ENCODE data around the gene SYNCRIP. TPM values are rescaled to one million over a fixed set of nuclear protein-coding genes. Genes with fewer than 3 reads are reported as not detected.
"Not testable (repeated sequence)": the region's sequence is repeated elsewhere in the genome, so short reads cannot be mapped to it uniquely, and the experiment has no call there.

Gene SYNCRIP
- total RNA-seq, 6 experiments from 2014 or later, result 27.8 to 47.3 (median 39.4) TPM

DNA sequence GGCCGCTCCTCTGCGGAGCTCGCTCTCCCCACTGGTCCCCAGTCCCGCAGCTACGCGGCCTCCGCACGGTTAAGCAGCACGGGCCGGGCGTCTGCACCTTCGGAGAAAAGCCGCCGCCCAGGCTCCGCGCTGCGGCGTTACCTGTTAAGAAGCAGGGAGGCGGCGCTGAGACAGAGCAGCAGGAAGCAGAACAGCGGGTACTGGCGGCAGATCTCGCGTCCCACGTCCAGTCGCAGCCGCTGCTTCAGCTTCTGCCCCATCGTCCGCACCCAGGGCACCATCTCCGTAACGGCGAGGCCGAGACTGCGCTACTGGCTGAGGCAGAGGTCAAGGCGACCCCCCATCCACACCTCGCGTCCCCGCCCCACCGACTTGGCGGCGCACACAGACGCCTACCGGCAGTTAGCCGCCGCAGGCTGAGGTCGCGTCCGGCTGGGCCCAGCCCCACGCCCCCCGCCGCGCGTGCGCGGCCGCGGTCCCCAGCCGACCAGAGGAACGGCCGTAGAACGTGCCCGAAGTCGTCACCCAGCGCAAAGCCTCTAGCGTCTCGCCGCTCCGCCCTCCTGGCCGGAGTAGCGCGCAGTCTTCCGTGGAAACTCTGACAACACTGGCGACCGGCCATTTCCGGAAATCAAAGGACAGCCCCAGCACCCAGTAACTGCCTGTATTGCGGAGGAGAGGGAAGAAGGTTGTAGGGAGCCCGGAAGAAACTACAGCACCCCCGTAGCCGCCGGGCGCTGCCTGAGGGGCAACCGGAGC is 49.1 kb downstream of the SYNCRIP start, which contains the start of gene SNX14:
SNX14 (minus strand) TSS at position 421 of the 759 bp plus-strand sequence; CDS start at position 281, 140 bp downstream.
- Histone ChIP-seq H3K36me3 (no peaks in the 10 kb centered on the region), H3K4me3 (peak within 1 kb of the TSS; percentile 72 to 81 (median 77)), H3K4me1 (peaks cover 0 to 21% (median 7%) of the 10 kb centered on the region in 4 donors), H3K27me3 (no peaks in the 10 kb centered on the region), H3K9me3 (no peaks in the 10 kb centered on the region), H3K27ac (peak within 1 kb of the TSS; percentile 95 to 96 (median 96))
- intact Hi-C loops (cut with DNase I), result no loop called here
- peak; percentile 97 to 99 (median 98) for DNase-seq
- peak; percentile 95 for TF ChIP-seq POLR2A (IDR thresholded peaks at IDR 0.05)
- TF ChIP-seq CTCF (IDR thresholded peaks at IDR 0.05), result peak in 1 of 4 donors; percentile 11
- peak; percentile 92 to 97 (median 94) for ATAC-seq
- 0% methylated on average over 4 of the region's 82 CpGs for WGBS (ENCODE audit: insufficient coverage, low coverage, low lambda C conversion rate, missing lambda C conversion rate)

GRCh38 chr6:85592033-85592432 is 50.7 kb downstream of the SYNCRIP start:
- no peak for DNase-seq
- no peak overlapping the region for H3K4me3 ChIP-seq
- WGBS (ENCODE audit: insufficient coverage, low coverage, low lambda C conversion rate, missing lambda C conversion rate), result 61% methylated on average over 1 of the region's 1 CpG
- intact Hi-C loops (cut with DNase I), result no loop called here
- H3K36me3 ChIP-seq, result no peaks in the 10 kb centered on the region
- TF ChIP-seq POLR2A (IDR thresholded peaks at IDR 0.05), result no peak
- no peak overlapping the region for H3K27ac ChIP-seq
- H3K4me1 ChIP-seq, result peaks cover 0 to 21% (median 7%) of the 10 kb centered on the region in 4 donors
- no peak for ATAC-seq
- H3K9me3 ChIP-seq, result no peaks in the 10 kb centered on the region
- H3K27me3 ChIP-seq, result no peaks in the 10 kb centered on the region

- Histone ChIP-seq H3K9me3 (no peaks in the 10 kb centered on the region), H3K4me3 (no peak overlapping the region), H3K4me1 (peaks cover 0 to 21% (median 7%) of the 10 kb centered on the region in 4 donors), H3K27me3 (no peaks in the 10 kb centered on the region), H3K27ac (no peak overlapping the region), H3K36me3 (no peaks in the 10 kb centered on the region)
- TF ChIP-seq POLR2A (IDR thresholded peaks at IDR 0.05) (no peak), CTCF (IDR thresholded peaks at IDR 0.05) (no peak)
- no peak for DNase-seq
- no peak for ATAC-seq
- 100% methylated on average over 1 of the region's 1 CpG for WGBS (ENCODE audit: insufficient coverage, low coverage, low lambda C conversion rate, missing lambda C conversion rate)
- intact Hi-C loops (cut with DNase I), result no loop called here
Measured at GRCh38 chr6:85591207-85591606, 51.5 kb downstream of the SYNCRIP start.

- ATAC-seq, result peak in 1 of 4 donors; percentile 24
- 61% methylated on average over 2 of the region's 3 CpGs for WGBS (ENCODE audit: insufficient coverage, low coverage, low lambda C conversion rate, missing lambda C conversion rate)
Measured at GRCh38 chr6:85585741-85586140, 56.9 kb downstream of the SYNCRIP start.

GRCh38 chr6:85582832-85583231 is 59.9 kb downstream of the SYNCRIP start:
- intact Hi-C loops (cut with DNase I); H3K27ac ChIP-seq; DNase-seq; H3K27me3 ChIP-seq; H3K9me3 ChIP-seq; H3K36me3 ChIP-seq; ATAC-seq; H3K4me3 ChIP-seq: not testable (repeated sequence)
- 100% methylated on average over 4 of the region's 4 CpGs for WGBS (ENCODE audit: insufficient coverage, low coverage, low lambda C conversion rate, missing lambda C conversion rate)
- peaks cover 0 to 34% (median 6%) of the 10 kb centered on the region in 4 donors for H3K4me1 ChIP-seq

More at GRCh38 chr6:85585741-85586140, 56.9 kb downstream of the SYNCRIP start:
- Histone ChIP-seq H3K36me3 (no peaks in the 10 kb centered on the region), H3K9me3 (no peaks in the 10 kb centered on the region), H3K27ac (no peak overlapping the region), H3K4me1 (peaks cover 0 to 8% (median 3%) of the 10 kb centered on the region in 4 donors), H3K4me3 (no peak overlapping the region), H3K27me3 (no peaks in the 10 kb centered on the region)
- intact Hi-C loops (cut with DNase I), result no loop called here
- TF ChIP-seq CTCF (IDR thresholded peaks at IDR 0.05) (no peak), POLR2A (IDR thresholded peaks at IDR 0.05) (no peak)
- no peak for DNase-seq
